SH-SY5Y (cell line): Measurements from ENCODE around the gene INF2.

Source experiments
- GATA2 ChIP-seq: IDR thresholded peaks from 2 replicates; pipeline ENCODE4 v1.6.1; 2011; ENCODE audit warnings: mild to moderate bottlenecking, low read depth, low read length
- GATA3 ChIP-seq: IDR thresholded peaks from 2 replicates; pipeline ENCODE4 v1.6.1; 2011; ENCODE audit warnings: low read depth, mild to moderate bottlenecking, low read length, moderate library complexity

- no peak for TF ChIP-seq GATA3
- no peak for TF ChIP-seq GATA2
Measured at GRCh38 chr14:104689881-104690711, 678 bp downstream of the INF2 start.
